HuH-7.5 (cell line): ENCODE measurements around the gene RNF128.
"Not testable (repeated sequence)": the region's sequence is repeated elsewhere in the genome, so short reads cannot be mapped to it uniquely, and the experiment has no call there.

Experiments used
- DNase-seq: peaks from one replicate; pipeline ENCODE4 v3.0.0; 2011; ENCODE audit warnings: low spot score

RNF128 gene

DNA sequence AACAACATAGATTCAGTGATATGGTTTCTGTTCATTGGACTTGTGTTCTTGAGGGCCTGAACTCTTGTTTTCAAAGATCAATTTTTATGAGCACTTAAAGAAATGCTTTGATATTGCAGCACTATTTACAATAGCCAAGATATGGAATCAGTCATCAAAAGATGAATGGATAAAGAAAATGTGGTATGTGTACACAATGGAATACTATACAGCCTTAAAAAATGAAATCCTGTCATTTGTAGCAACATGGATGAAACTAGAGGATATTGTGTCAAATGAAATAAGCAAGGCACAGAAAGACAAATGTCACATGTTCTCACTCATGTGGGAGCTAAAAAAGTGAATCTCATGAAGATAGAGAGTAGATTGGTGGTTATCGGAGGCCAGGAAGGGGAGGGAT is 21.9 kb downstream of the RNF128 start:
- DNase-seq, result no peak

DNA sequence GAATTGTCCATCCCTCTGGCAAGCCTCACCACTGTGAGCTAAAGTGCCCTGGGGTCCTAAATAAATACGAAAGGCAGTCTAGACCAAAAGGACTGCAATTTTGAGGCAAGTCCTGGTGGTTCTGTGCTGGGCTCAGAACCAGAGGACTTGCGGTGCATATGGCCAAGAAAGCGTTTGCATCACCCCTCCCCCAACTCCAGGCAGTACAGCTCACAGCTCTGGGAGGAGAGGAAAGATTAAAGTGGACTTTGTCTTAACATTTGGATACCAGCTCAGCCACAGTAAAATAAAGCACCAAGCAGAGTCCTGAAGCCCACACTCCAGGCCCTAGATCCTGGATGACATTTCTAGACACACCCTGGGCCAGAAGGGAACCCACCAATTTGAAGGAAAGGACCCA is 24.9 kb downstream of the RNF128 start:
- no peak for DNase-seq

DNA sequence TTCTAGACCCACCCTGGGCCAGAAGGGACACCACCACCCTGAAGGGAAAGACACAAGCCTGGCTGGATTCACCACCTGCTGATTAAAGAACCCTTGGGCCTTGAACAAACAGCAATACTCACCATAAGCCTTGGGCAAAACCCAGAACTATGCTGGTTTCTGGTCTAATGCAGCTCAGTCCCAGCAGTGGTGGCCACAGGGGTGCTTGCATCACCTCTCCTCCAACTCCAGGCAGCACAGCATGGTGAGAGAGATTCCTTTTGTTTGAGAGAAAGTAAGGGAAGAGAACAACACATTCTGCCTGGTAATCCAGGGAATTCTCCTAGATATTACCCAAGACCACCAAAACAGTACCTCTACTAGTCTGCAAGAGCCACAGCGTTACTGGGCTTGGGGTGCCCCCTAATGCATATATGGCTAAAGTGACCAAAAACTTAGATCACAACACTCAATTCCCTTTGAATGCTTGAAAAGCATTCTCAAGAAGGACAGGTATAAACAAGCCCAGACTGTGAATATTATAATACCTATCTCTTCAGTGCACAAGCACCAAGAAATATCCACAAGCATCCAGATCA is 25.7 kb downstream of the RNF128 start:
- DNase-seq, result no peak

DNA sequence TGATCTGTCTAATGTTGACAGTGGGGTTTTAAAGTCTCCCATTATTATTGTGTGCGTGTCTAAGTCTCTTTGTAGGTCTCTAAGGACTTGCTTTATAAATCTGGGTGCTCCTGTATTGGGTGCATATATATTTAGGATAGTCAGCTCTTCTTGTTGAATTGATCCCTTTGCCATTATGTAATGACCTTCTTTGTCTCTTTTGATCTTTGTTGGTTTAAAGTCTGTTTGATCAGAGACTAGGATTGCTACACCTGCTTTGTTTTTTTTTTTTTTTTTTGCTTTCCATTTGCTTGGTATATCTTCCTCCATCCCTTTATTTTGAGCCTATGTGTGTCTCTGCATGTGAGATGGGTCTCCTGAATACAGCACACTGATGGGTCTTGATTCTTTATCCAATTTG is 42.8 kb downstream of the RNF128 start:
- DNase-seq, result not testable (repeated sequence)

DNA sequence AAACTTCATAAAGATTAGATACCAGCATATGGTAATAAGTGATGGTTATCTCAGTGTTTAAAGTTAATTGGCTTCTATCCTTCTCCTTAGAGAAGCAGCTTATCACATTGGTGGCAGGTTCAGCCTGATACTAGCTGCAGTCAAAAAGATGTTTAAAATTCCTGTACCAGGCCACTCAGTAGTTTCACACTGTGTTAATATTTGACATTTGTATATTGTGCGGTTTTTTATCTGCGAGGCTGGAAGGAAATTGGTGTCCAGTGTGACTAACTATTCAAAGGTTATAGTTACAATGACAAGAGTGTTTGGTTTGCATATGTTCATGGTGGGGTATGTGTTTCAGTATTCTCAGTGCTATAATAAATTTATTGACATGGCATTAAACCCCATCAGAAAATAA is 48.5 kb downstream of the RNF128 start:
- no peak for DNase-seq

DNA sequence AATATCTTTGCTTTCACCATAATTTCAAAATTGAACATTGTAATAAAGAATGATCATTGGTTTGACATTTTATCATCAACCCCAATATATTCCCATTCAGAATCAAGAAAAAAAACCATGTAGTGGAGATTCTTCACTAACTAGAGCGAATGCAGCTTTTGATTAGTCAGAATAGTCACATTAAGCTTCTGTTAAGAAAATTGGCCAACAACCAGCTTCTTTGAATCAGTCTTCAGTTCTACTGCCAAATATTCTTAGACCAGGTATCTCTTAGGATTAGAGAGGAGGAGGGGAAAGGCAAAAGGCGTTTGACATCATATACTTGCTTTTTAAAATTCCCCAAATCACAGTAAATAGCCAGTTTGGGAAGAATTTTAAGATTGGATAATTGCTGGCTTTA is 53.8 kb downstream of the RNF128 start:
- no peak for DNase-seq

DNA sequence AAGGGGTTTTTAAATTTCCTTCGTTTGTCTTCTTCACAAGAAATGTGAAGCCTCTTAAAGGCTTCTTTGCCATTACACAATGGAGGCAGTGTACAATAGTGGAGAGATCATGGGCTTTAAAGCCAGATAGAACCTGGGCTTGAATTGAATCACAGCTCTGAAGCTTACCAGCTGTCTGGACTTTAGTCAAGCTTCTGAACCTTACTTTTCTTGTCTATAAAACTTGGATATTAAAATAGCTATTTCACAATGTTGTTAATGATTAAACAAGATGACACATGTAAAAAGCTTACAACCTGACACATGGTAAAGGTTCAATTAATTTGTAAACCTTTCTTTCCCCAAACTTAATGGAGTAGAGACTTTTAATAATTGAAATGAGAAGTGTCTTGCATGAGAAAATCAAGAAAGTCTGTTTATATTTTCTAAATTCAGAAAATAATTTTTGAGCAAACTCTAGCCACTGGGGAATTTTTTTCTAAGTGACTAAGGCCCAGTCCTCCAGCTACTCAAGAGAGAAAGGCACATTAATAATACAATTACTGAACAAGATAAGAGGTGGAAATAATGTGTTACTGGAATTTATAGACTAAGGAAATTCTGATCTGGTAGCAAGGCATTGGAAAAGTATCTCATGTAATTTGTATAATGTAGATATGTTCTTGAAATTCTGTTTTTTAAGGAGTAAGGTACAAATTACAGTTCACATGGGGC is 54.3 kb downstream of the RNF128 start:
- no peak for DNase-seq

DNA sequence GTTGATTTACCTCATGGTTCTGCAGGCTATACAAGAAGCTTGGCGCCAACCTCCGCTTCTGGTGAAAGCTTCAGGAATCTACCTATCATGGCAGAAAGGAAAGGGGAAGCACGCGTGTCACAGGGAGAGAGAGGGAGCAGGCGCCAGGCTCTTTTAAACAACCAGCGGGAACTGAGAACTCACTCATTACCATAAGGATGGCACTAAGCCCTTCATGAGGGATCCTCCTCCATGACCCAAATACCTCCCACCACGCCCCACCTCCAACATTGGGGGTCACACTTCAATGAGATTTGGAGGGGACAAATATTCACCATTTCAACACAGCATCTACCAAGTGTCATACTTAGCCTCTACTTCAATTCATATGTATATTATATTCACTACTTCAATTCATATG is 57.2 kb downstream of the RNF128 start:
- no peak for DNase-seq

DNA sequence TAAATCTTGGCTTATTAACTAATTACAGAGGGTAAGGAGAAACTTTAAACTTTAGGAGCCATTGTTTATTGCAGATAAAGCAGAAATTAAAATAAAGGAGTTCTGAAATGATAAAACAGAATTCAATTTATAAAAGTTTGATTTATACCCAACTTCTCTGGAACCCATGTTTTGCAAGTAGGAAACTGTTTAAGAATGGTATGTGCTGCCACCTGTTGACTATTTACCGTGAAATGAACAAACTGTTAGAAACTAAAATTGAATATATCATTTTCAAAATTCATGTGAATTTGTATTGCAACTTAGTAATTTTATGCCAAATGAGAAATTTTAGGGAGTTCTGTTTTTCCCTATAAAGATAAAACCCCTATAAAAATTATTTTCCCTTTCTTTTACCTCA is 65.0 kb downstream of the RNF128 start:
- no peak for DNase-seq

DNA sequence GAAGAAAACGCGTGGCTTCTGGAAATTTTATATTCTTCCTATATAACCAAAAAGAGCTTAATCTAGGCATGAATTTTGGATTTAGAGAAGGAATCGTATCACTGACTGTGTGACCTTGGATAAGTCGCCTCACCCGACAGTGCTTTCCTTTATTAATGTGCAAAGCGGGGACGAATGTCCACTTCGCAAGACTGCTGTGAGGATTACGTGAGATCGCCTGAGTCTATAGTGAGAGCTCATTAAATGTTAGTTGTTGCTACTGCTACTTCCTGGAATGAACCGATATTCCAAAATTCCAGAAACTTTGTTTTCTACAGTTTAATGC is 75.5 kb downstream of the RNF128 start:
- DNase-seq, result no peak

DNA sequence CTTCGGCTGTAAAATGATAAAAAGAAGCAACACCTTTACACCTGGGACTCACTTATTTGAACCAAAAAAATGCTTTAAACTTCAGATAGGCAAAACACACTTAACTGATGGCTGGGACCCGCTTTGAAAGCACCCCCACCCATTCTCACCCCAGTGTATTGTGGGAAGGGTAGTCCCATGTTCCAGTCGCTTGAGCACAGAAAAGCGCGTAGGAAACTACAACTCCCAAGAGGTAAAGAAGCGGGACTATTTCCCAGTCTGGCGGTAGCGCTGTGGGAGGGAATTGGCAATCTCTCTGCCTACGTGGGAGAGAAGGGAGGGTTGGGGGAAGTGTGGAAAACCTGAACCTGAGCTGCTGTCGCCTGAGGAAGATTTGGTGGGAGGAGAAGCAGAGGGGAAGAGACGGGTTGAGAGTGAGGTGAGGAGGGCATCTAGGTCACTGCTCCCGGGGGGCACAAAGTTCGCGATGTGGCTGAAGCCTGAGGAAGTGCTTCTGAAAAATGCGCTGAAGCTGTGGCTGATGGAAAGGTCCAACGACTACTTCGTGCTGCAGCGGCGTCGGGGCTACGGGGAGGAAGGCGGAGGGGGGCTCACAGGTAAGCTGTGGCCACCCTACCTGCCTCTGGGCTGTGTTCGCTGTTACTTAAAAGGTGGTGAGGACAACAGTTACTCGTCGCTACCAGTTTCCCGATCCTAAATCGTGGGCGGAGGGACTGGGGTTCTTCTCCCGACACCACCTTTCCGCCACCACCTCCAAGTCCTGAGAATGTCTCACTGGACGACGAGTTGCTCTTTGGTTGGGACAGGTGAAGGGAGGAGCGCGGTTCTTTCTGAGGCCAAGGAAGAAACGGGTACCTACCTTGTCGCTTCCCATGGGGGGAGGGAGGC is 76.1 kb downstream of the RNF128 start, which contains the start of gene TBC1D8B:
Gene TBC1D8B, plus strand, starts transcription at position 286 of the 888 bp plus-strand sequence. Its CDS starts 181 bp downstream, at position 467.
- DNase-seq, result peak; percentile 10

DNA sequence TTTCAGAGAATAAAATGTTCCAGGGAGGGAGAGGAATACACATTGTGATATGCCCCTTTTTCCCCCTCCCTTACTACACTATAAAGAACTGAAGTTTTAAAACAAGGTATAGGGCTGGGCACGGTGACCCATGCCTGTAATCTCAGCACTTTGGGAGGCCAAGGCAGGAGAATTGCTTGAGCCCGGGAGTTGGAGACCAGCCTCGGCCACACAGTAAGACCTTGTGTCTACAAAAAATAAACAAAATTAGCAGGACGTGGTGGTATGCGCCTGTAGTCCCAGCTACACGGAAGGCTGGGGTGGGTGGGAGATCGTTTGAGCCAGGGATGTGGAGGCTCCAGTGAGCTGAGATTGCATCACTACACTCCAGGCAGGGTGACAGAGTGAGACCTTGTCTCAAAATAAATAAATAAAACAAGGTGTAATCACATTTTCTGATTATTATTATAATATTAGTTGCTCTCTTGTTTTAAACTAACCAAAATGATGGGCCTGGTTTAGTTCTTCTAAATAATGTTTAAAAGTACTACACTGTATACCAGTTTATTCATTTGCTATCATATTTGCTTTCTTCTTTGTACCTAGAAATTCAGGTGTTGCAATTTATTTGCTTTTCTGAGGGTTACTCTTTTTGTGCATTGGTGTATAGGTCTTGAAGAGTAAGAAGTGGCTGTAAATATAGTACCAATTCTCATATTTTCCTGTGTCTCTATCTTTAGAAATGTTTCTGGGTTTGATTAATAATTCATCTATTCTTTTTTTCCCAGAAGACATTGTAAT is 84.8 kb downstream of the RNF128 start:
- DNase-seq, result no peak

DNA sequence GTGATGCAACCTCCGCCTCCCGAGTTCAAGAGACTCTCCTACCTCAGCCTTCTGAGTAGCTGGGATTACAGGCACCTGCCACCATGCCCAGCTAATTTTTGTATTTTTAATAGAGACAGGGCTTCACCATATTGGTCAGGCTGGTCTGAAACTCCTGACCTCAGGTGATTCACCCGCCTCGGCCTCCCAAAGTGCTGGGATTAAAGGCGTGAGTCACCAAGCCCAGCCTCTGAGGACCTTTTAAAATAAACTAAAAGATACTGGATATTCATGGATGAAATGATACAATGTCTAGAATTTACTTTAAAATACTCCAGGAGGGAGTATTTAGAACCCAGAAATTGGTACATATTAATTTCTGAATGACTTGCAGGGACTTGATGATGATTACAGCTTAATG is 86.4 kb downstream of the RNF128 start:
- not testable (repeated sequence) for DNase-seq

DNA sequence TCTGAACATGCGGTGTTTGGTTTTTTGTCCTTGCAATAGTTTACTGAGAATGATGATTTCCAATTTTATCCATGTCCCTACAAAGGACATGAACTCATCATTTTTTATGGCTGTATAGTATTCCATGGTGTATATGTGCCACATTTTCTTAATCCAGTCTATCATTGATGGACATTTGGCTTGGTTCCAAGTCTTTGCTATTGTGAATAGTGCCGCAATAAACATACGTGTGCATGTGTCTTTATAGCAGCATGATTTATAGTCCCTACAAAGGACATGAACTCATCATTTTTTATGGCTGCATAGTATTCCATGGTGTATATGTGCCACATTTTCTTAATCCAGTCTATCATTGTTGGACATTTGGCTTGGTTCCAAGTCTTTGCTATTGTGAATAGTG is 87.6 kb downstream of the RNF128 start:
- not testable (repeated sequence) for DNase-seq
